Type B pancreatic cell (in vitro differentiated cells): ENCODE measurements around the gene SLC25A25. TPM values are rescaled to one million over a fixed set of nuclear protein-coding genes. Genes with fewer than 3 reads are reported as not detected.

Experiments
- DNase-seq: peaks from one replicate; pipeline ENCODE4 v3.0.0; 2021; ENCODE audit warnings: mixed read lengths; ENCODE audit not compliant: unreplicated experiment; ENCODE audit errors: extremely low spot score
- H3K27ac Mint-ChIP-seq: 2 replicates; pipeline ENCODE4 v1.8.0; 2021; ENCODE audit warnings: mild to moderate bottlenecking, mixed read lengths
- H3K27me3 Mint-ChIP-seq: 2 replicates; pipeline ENCODE4 v1.8.0; 2021; ENCODE audit warnings: mixed read lengths
- H3K36me3 Mint-ChIP-seq: 2 replicates; pipeline ENCODE4 v1.8.0; 2021; ENCODE audit warnings: mixed read lengths
- H3K4me1 Mint-ChIP-seq: one replicate; pipeline ENCODE4 v1.8.0; 2021; ENCODE audit warnings: mixed read lengths; ENCODE audit not compliant: unreplicated experiment
- H3K4me3 Mint-ChIP-seq: 2 replicates; pipeline ENCODE4 v1.8.0; 2021; ENCODE audit warnings: mild to moderate bottlenecking, mixed read lengths
- H3K9me3 Mint-ChIP-seq: 2 replicates; pipeline ENCODE4 v1.8.0; 2021; ENCODE audit warnings: mixed read lengths
- CTCF ChIP-seq: fragments of 200-600 bp; sonication (generic); conservative IDR thresholded peaks from 2 replicates; pipeline ENCODE4 v1.5.0; 2021; ENCODE audit warnings: antibody characterized with exemption, mild to moderate bottlenecking
- total RNA-seq: library from RNA; stranded (reverse); gene quantifications from 2 replicates; pipeline ENCODE4 v1.2.1, GENCODE V29; 2021; ENCODE audit warnings: low replicate concordance

Gene SLC25A25
- total RNA-seq, 1 donor from 2014 or later, result 19.1 TPM

GRCh38 chr9:128089299-128089698 lies 21.3 kb downstream of the SLC25A25 start:
- no peak for TF ChIP-seq CTCF
- no peak for DNase-seq
- Mint-ChIP-seq H3K27me3 (no peaks in the 10 kb centered on the region), H3K9me3 (no peaks in the 10 kb centered on the region), H3K4me3 (no peak overlapping the region), H3K4me1 (peaks cover 33% of the 10 kb centered on the region), H3K27ac (no peak overlapping the region), H3K36me3 (peaks cover 8% of the 10 kb centered on the region)

- peak overlapping the region; percentile 78 for H3K27ac Mint-ChIP-seq
- peaks cover 4% of the 10 kb centered on the region for H3K36me3 Mint-ChIP-seq
- peaks cover 35% of the 10 kb centered on the region for H3K4me1 Mint-ChIP-seq
- H3K9me3 Mint-ChIP-seq, result no peaks in the 10 kb centered on the region
- peak overlapping the region; percentile 21 for H3K4me3 Mint-ChIP-seq
- H3K27me3 Mint-ChIP-seq, result no peaks in the 10 kb centered on the region
- no peak for TF ChIP-seq CTCF
- DNase-seq, result no peak
Observed at GRCh38 chr9:128091144-128091543, 23.1 kb downstream of the SLC25A25 start.

GRCh38 chr9:128091571-128091970 lies 23.5 kb downstream of the SLC25A25 start:
- H3K9me3 Mint-ChIP-seq, result no peaks in the 10 kb centered on the region
- H3K27ac Mint-ChIP-seq, result peak overlapping the region; percentile 99
- peaks cover 4% of the 10 kb centered on the region for H3K36me3 Mint-ChIP-seq
- no peak for DNase-seq
- no peaks in the 10 kb centered on the region for H3K27me3 Mint-ChIP-seq
- H3K4me1 Mint-ChIP-seq, result peaks cover 37% of the 10 kb centered on the region
- TF ChIP-seq CTCF, result no peak
- no peak overlapping the region for H3K4me3 Mint-ChIP-seq

GRCh38 chr9:128092199-128092977 lies 24.4 kb downstream of the SLC25A25 start:
- H3K4me1 Mint-ChIP-seq, result peaks cover 41% of the 10 kb centered on the region
- no peak for DNase-seq
- no peak overlapping the region for H3K4me3 Mint-ChIP-seq
- no peak for TF ChIP-seq CTCF
- H3K36me3 Mint-ChIP-seq, result peaks cover 2% of the 10 kb centered on the region
- peak overlapping the region; percentile 99 for H3K27ac Mint-ChIP-seq
- no peaks in the 10 kb centered on the region for H3K9me3 Mint-ChIP-seq
- H3K27me3 Mint-ChIP-seq, result no peaks in the 10 kb centered on the region

GRCh38 chr9:128093011-128093410 lies 25.0 kb downstream of the SLC25A25 start:
- Mint-ChIP-seq H3K9me3 (no peaks in the 10 kb centered on the region), H3K36me3 (no peaks in the 10 kb centered on the region), H3K27ac (peak overlapping the region; percentile 99), H3K27me3 (no peaks in the 10 kb centered on the region), H3K4me3 (no peak overlapping the region), H3K4me1 (peaks cover 45% of the 10 kb centered on the region)
- TF ChIP-seq CTCF, result no peak
- no peak for DNase-seq
